Mesenchymal stem cell (in vitro differentiated cells and primary cell): Measurements from ENCODE around the gene DES.

Experiments used
- DNase-seq: peaks from one replicate; pipeline ENCODE4 v3.0.0-alpha.2; 2013
- H2AFZ ChIP-seq: one replicate; pipeline ENCODE4 v1.6.1; 2013; ENCODE audit warnings: low read depth, mild to moderate bottlenecking, control low read depth, inconsistent platforms, low read length, moderate library complexity
- H2AK5ac ChIP-seq: 2 replicates; pipeline ENCODE4 v1.6.1; 2013; ENCODE audit warnings: low read length, moderate library complexity, mild to moderate bottlenecking, inconsistent platforms; ENCODE audit not compliant: severe bottlenecking
- H2BK120ac ChIP-seq: one replicate; pipeline ENCODE4 v1.6.1; 2013; ENCODE audit warnings: low read depth, mild to moderate bottlenecking, inconsistent platforms, low read length, moderate library complexity
- H2BK12ac ChIP-seq, 2 experiments: one replicate each; pipeline ENCODE4 v1.6.1; 2013; ENCODE audit warnings: inconsistent platforms in 2 of 2, low read length in 2 of 2, mild to moderate bottlenecking in 2 of 2, moderate library complexity in 2 of 2, control low read depth in 1 of 2
- H2BK15ac ChIP-seq: one replicate; pipeline ENCODE4 v1.6.1; 2013; ENCODE audit warnings: mild to moderate bottlenecking, low read depth, inconsistent platforms; ENCODE audit not compliant: poor library complexity, severe bottlenecking
- H2BK5ac ChIP-seq: 2 replicates; pipeline ENCODE4 v1.6.1; 2013; ENCODE audit warnings: low read depth, mild to moderate bottlenecking, low read length, control low read depth, inconsistent platforms; ENCODE audit not compliant: poor library complexity, severe bottlenecking
- H3K14ac ChIP-seq, 2 experiments: one replicate each; pipeline ENCODE4 v1.6.1; 2013; ENCODE audit warnings: inconsistent platforms in 2 of 2, low read length in 2 of 2, control low read depth in 1 of 2, mild to moderate bottlenecking in 1 of 2, moderate library complexity in 1 of 2
- H3K18ac ChIP-seq, 2 experiments: one replicate each; pipeline ENCODE4 v1.6.1; 2013; ENCODE audit warnings: inconsistent platforms in 2 of 2, low read length in 2 of 2, control low read depth in 1 of 2, low read depth in 1 of 2, mild to moderate bottlenecking in 1 of 2
- H3K23ac ChIP-seq, 2 experiments: one replicate each; pipeline ENCODE4 v1.6.1; 2013; ENCODE audit warnings: inconsistent platforms in 2 of 2, low read length in 2 of 2, mild to moderate bottlenecking in 2 of 2, moderate library complexity in 2 of 2, control low read depth in 1 of 2
- H3K27ac ChIP-seq: 2 replicates; pipeline ENCODE4 v1.5.1; 2013; ENCODE audit warnings: mild to moderate bottlenecking, moderate library complexity, low read length, control low read depth, inconsistent platforms; ENCODE audit not compliant: poor library complexity, severe bottlenecking
- H3K27me3 ChIP-seq, 2 experiments: 2 replicates each; pipeline versions ENCODE4 v1.6.1 to v1.7.0; 2013; ENCODE audit warnings: low read length in 2 of 2, mild to moderate bottlenecking in 2 of 2, moderate library complexity in 2 of 2, control low read depth in 1 of 2, inconsistent platforms in 1 of 2; ENCODE audit not compliant: control insufficient read depth in 1 of 2, insufficient read depth in 1 of 2
- H3K36me3 ChIP-seq, 2 experiments: 2 replicates each; pipeline versions ENCODE4 v1.6.1 to v1.7.0; 2013; ENCODE audit warnings: low read length in 2 of 2, control low read depth in 1 of 2, inconsistent platforms in 1 of 2, low read depth in 1 of 2, mild to moderate bottlenecking in 1 of 2; ENCODE audit not compliant: insufficient read depth in 2 of 2, control insufficient read depth in 1 of 2
- H3K4ac ChIP-seq, 2 experiments: one replicate each; pipeline ENCODE4 v1.6.1; 2013; ENCODE audit warnings: inconsistent platforms in 2 of 2, low read length in 2 of 2, mild to moderate bottlenecking in 2 of 2, moderate library complexity in 2 of 2, control low read depth in 1 of 2, low read depth in 1 of 2
- H3K4me1 ChIP-seq: 2 replicates; pipeline ENCODE4 v1.6.1; 2013; ENCODE audit warnings: low read depth, low read length, control low read depth; ENCODE audit not compliant: control insufficient read depth, insufficient read depth
- H3K4me2 ChIP-seq: 2 replicates; pipeline ENCODE4 v1.6.1; 2013; ENCODE audit warnings: low read length, mild to moderate bottlenecking, inconsistent platforms; ENCODE audit not compliant: poor library complexity, severe bottlenecking
- H3K4me3 ChIP-seq, 2 experiments: 2 replicates each; pipeline versions ENCODE4 v1.5.1 to v1.7.0; 2013; ENCODE audit warnings: low read length in 2 of 2, mild to moderate bottlenecking in 2 of 2, control low read depth in 1 of 2, low read depth in 1 of 2; ENCODE audit not compliant: insufficient read depth in 1 of 2
- H3K79me1 ChIP-seq: replicated peaks from 2 replicates; pipeline ENCODE4 v1.6.1; 2013; ENCODE audit warnings: mild to moderate bottlenecking, control low read depth, low read length, inconsistent platforms; ENCODE audit not compliant: poor library complexity, severe bottlenecking
- H3K9ac ChIP-seq: 2 replicates; pipeline ENCODE4 v1.7.0; 2013; ENCODE audit warnings: mild to moderate bottlenecking, low read length, moderate library complexity
- H3K9me3 ChIP-seq: 2 replicates; pipeline ENCODE4 v1.7.0; 2013; ENCODE audit warnings: mild to moderate bottlenecking, low read length; ENCODE audit not compliant: control insufficient read depth
- H4K8ac ChIP-seq: one replicate; pipeline ENCODE4 v1.6.1; 2013; ENCODE audit warnings: inconsistent platforms, mild to moderate bottlenecking, low read length, moderate library complexity
- H4K91ac ChIP-seq: one replicate; pipeline ENCODE4 v1.6.1; 2013; ENCODE audit warnings: mild to moderate bottlenecking, low read length, inconsistent platforms
- WGBS: methylation state at CpG from one replicate; pipeline ENCODE4 v1.1.7; 2013; ENCODE audit warnings: mixed read lengths; 5-methylcytosine and 5-hydroxymethylcytosine counted together

Gene DES

GRCh38 chr2:219422952-219423534, 4.9 kb downstream of the DES start:
- peaks cover 15% of the 10 kb centered on the region for H3K4me1 ChIP-seq
- no peak overlapping the region for H2BK12ac ChIP-seq
- no peak overlapping the region for H2BK15ac ChIP-seq
- no peak overlapping the region for H2AK5ac ChIP-seq
- peaks cover 9 to 10% of the 10 kb centered on the region in 2 experiments for H3K27me3 ChIP-seq
- H3K4ac ChIP-seq = no peak overlapping the region
- no peak overlapping the region for H3K14ac ChIP-seq
- no peak for DNase-seq
- no peak overlapping the region for H3K9ac ChIP-seq
- H3K36me3 ChIP-seq = no peaks in the 10 kb centered on the region
- no peak overlapping the region for H4K8ac ChIP-seq
- no peaks in the 10 kb centered on the region for H3K79me1 ChIP-seq
- no peak overlapping the region for H3K23ac ChIP-seq
- no peaks in the 10 kb centered on the region for H3K9me3 ChIP-seq
- no peak overlapping the region for H4K91ac ChIP-seq
- H2AFZ ChIP-seq = no peak overlapping the region
- no peak overlapping the region for H3K4me3 ChIP-seq
- 93% methylated on average over 6 of the region's 8 CpGs for WGBS
- H2BK5ac ChIP-seq = no peak overlapping the region
- no peak overlapping the region for H3K27ac ChIP-seq
- no peak overlapping the region for H3K4me2 ChIP-seq
- no peak overlapping the region for H2BK120ac ChIP-seq
- H3K18ac ChIP-seq = no peak overlapping the region

GRCh38 chr2:219423652-219424377, 5.6 kb downstream of the DES start:
- Histone ChIP-seq H3K4me2 (no peak overlapping the region), H3K27ac (no peak overlapping the region), H3K4me1 (peaks cover 7% of the 10 kb centered on the region), H3K27me3 (peaks cover 4 to 7% of the 10 kb centered on the region in 2 experiments), H2BK120ac (no peak overlapping the region), H2AK5ac (no peak overlapping the region), H2BK15ac (no peak overlapping the region), H2AFZ (no peak overlapping the region), H4K91ac (no peak overlapping the region), H3K9me3 (no peaks in the 10 kb centered on the region), H3K14ac (no peak overlapping the region), H2BK5ac (no peak overlapping the region), H3K4ac (no peak overlapping the region), H3K9ac (peak overlapping the region; percentile 14), H3K36me3 (no peaks in the 10 kb centered on the region), H3K79me1 (no peaks in the 10 kb centered on the region), H4K8ac (no peak overlapping the region), H3K4me3 (no peak overlapping the region), H2BK12ac (peak overlapping the region in 1 of 2 experiments; percentile 38), H3K23ac (no peak overlapping the region), H3K18ac (no peak overlapping the region)
- no peak for DNase-seq
- WGBS = 95% methylated on average over 11 of the region's 14 CpGs

GRCh38 chr2:219425238-219426067, 7.3 kb downstream of the DES start:
- Histone ChIP-seq H2BK15ac (no peak overlapping the region), H2BK12ac (peak overlapping the region in 1 of 2 experiments; percentile 68), H2BK120ac (no peak overlapping the region), H3K23ac (no peak overlapping the region), H3K79me1 (no peaks in the 10 kb centered on the region), H3K4me2 (no peak overlapping the region), H3K9me3 (no peaks in the 10 kb centered on the region), H3K4me3 (no peak overlapping the region), H3K4ac (no peak overlapping the region), H3K27me3 (no peaks in the 10 kb centered on the region), H3K36me3 (no peaks in the 10 kb centered on the region), H3K14ac (peak overlapping the region in 1 of 2 experiments; percentile 9), H4K91ac (no peak overlapping the region), H4K8ac (no peak overlapping the region), H3K4me1 (peaks cover 4% of the 10 kb centered on the region), H3K18ac (peak overlapping the region in 1 of 2 experiments; percentile 13), H3K27ac (no peak overlapping the region), H3K9ac (no peak overlapping the region), H2AK5ac (no peak overlapping the region), H2BK5ac (no peak overlapping the region), H2AFZ (no peak overlapping the region)
- WGBS = 91% methylated on average over 8 of the region's 8 CpGs
- DNase-seq = no peak

- no peak overlapping the region for H2AK5ac ChIP-seq
- H3K23ac ChIP-seq = no peak overlapping the region
- H3K4me3 ChIP-seq = no peak overlapping the region
- H3K4me2 ChIP-seq = no peak overlapping the region
- no peak overlapping the region for H4K91ac ChIP-seq
- peaks cover 6% of the 10 kb centered on the region for H3K4me1 ChIP-seq
- no peaks in the 10 kb centered on the region for H3K27me3 ChIP-seq
- DNase-seq = no peak
- no peak overlapping the region for H2AFZ ChIP-seq
- no peak overlapping the region for H3K27ac ChIP-seq
- H3K79me1 ChIP-seq = no peaks in the 10 kb centered on the region
- no peak overlapping the region for H4K8ac ChIP-seq
- 86% methylated on average over 7 of the region's 7 CpGs for WGBS
- H2BK15ac ChIP-seq = no peak overlapping the region
- H3K14ac ChIP-seq = peak overlapping the region in 1 of 2 experiments; percentile 9
- H2BK120ac ChIP-seq = no peak overlapping the region
- no peak overlapping the region for H3K4ac ChIP-seq
- no peaks in the 10 kb centered on the region for H3K36me3 ChIP-seq
- no peak overlapping the region for H2BK5ac ChIP-seq
- peak overlapping the region in 1 of 2 experiments; percentile 13 for H3K18ac ChIP-seq
- H3K9ac ChIP-seq = no peak overlapping the region
- no peak overlapping the region for H2BK12ac ChIP-seq
- H3K9me3 ChIP-seq = no peaks in the 10 kb centered on the region
Measured at GRCh38 chr2:219426068-219426443, 7.9 kb downstream of the DES start.
